Activated CD8-positive, alpha-beta memory T cell treated with anti-CD3 and anti-CD28 coated beads for 4 hours (primary cell): ENCODE data around the gene IFNL3.
"Not testable (repeated sequence)": the region's sequence is repeated elsewhere in the genome, so short reads cannot be mapped to it uniquely, and the experiment has no call there.

ENCODE experiments used
- DNase-seq, 2 donors: peaks; one replicate each; pipeline ENCODE4 v3.0.0-alpha.2; 2020; ENCODE audit warnings: low read depth in 2 of 2

Gene IFNL3

DNA sequence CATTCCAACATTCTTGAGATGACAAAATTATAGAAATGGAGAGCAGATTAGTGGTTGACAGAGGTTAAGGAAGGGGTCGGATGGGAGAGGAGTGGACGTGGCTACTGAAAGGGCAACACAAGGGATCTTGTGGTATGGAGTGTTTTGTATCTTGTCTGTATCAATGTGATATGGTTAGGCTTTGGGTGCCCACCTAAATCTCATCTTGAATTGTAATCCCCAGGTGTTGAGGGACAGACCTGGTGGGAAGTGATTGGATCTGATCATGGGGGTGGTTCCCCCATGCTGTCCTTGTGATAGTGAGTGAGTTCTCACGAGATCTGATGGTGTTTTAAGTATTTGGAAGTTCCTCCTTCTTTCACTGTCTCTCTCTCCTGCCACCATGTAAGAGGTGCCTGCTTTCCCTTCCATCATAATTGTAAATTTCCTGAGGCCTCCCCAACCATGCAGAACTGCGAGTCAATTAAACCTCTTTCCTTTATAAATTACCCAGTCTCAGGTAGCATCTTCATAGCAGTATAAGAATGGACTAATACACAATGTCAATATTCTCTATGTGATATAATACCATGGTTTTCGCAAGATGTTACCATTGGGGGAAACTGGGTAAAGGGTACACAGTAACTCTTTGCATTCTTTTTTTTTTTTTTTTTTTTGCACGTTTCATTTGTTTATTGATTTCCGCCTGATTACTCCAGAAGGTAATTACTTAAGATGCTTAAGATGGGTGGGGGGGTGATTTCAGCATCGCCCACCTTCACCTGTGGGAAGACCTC is 8.8 kb upstream of the IFNL3 start:
- DNase-seq = no peak

DNA sequence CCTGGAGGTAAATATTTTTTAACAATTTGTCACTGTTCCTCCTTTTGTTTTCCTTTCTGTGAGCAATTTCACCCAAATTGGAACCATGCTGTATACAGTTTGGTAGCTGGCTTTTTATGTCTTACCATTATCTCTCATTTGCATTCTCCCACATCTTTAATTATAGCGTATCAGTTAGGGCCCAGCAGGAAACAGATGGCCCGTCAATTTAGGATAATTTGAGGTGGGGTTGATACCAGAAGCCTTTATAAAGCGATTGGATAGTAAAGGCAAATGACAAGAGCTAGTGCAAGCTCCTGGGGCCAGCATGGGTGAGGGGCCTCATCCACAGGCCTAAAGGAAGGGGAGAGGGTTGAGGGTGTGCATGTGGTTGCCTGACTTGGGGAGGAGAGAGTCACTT is 7.7 kb upstream of the IFNL3 start:
- DNase-seq = no peak

DNA sequence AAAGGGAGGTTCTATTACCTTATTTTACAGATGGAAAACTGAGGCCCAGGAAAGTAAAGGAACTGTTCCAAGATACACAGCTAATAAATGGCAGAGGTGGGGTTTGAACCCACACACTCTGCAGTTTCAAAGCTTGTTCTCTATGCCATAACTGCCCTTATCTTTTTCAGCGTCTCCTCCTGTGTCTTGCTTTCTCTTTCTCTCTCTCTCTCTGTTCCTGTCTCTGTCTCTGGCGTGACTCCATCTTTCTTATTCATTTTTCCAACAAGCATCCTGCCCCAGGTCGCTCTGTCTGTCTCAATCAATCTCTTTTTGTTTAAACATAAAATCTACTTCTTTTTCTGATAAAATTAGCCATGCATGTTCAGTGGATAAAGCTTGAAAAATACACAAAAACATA is 7.0 kb upstream of the IFNL3 start:
- no peak for DNase-seq

DNA sequence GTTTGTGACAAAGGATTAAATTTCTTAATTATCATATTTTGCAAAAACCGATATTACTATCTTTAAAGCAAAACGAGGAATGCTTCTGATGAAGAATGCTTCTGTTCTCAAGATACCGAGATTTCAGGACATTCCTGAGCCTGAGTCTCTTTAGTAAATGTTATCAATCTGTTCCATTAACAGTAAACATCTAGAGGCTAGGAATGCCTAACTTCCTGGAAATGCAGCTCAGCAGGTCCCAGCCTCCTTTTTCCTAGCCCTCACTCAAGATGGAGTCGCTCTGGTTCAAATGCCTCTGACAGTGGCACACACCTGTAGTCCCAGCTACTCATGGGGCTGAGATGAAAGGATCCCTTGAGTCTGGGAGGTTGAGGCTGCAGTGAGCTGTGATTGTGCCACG is 6.3 kb upstream of the IFNL3 start:
- DNase-seq = no peak

DNA sequence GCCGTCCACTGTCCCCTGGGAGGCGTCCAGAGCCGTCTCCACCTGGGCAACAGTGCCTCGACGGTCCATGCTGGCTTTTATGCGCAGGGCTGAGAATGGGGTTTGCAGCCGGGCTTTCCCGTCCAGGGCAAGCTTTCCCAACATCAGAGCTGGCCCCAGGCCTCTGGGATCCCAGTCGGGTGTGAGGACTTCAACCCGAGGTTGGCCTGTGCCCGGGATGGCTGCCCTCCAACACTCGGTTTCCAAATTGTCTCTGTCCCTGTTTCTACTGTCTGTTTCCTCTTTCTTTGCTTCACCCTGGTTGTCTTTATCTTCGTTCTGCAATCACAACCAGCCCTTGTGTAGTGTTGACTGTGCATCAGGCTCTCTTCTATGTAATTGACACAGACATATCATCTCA is 4.0 kb upstream of the IFNL3 start, which contains the start of gene IFNL4:
IFNL4 (minus strand) TSS at position 51 of the 400 bp plus-strand sequence.
- DNase-seq = no peak

DNA sequence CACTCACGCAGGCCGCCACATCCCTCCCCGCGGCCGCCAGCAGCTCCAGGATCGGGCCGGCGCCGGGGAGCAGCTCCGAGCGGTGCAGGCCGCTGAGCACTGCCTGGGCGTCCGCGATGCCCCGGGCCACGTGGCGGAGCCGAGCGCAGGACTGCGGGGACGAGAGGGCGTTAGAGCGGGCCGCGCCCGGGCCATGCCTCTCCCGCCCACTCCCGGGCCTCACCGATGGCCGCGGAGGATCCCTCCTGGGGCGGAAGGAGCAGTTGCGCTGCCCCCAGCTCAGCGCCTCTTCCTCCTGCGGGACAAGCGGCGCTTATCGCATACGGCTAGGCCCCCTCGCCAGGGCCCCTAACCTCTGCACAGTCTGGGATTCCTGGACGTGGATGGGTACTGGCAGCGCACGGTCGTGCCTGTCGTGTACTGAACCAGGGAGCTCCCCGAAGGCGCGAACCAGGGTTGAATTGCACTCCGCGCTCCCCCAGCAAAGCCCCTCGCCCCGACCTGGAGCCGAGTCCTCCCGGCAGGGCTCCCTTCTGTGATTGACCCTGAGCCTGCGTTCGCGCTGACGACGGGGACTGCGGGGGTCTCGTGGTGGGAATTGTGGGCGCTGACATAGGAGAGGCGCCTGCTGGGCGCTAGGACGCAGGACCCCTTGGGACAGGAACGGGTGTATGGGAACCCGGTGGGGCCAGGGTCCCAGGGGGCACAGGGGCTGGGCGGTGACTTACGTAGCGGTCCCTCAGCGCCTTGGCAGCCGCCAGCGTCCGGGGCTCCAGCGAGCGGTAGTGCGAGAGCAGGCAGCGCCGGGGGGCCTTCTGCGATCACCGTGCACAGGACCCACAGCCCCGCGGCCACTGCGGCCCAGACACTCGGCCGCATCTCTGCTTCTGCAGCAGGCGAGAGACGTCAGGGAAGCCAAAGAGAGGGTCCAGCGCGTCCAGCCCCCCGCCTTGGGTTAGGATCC is 3.2 kb upstream of the IFNL3 start:
- no peak for DNase-seq

DNA sequence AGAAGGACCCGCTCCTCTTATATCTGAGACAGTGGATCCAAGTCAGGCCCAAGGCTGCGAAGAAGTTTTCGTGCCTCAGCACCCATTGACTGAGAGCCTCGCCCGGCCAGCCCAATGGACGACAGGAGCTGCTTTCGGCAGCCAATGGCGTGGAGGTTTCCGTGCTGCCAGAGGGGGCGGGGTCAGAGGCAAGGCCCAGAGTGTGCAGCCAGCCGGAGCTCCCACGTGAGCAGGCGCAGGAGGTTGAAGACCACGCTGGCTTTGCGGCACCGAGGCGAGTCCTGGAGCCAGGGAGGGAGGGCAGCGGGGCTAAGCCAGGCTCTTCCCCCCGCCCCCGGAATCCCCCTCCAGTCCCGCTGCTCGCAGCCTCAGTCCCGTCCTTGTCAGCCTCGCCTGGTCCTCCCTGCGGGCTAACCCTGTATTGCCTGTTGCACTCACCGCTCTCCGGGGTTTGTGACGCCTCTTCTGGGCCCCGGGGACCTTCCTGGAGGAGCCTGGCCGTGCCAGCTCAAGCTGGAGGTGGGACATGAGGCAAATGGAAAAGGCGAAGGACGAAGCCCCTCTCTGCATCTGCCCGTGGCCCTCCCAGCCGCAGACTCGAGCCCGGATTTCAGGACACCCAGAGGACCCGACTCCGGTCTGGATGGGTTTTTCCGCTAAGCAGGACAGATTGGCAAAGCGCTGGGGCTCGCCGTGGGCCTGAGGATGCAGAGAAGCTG is 2.3 kb upstream of the IFNL3 start:
- no peak for DNase-seq

DNA sequence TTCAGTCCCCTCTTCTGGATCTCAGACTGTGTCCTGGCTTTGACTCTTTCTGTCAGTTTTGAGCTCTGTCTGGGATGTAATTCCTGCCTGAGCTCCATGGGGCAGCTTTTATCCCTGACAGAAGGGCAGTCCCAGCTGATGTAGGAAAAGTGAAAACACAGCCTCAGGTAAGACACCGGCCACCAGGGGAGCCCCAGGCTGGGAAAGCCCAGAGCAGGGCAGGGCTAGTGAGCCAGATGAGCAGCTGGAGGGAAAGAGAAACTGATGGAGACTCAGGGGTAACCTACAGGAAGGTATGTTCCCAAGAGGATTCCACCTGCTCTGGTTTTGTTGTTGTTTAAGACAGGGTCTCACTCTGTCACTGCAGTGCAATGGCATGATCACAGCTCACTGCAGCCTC is 360 bp upstream of the IFNL3 start:
- not testable (repeated sequence) for DNase-seq

DNA sequence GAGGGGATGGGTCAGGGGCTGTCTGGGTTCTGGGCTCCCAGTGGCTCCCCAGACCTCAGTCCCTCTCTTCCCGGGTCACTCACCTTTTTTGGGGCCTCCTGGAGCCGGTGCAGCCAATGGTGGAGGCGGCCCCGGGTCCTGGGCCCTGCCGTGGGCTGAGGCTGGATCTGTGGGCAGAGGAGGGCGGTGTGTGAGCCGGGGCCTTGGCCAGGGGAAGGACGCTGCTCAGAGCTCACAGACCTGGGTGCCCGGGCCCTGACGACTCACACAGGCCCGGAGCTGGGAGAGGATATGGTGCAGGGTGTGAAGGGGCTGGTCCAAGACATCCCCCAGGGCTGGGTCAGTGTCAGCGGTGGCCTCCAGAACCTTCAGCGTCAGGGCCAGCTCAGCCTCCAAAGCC is 1.1 kb downstream of the IFNL3 start:
- DNase-seq = not testable (repeated sequence)

DNA sequence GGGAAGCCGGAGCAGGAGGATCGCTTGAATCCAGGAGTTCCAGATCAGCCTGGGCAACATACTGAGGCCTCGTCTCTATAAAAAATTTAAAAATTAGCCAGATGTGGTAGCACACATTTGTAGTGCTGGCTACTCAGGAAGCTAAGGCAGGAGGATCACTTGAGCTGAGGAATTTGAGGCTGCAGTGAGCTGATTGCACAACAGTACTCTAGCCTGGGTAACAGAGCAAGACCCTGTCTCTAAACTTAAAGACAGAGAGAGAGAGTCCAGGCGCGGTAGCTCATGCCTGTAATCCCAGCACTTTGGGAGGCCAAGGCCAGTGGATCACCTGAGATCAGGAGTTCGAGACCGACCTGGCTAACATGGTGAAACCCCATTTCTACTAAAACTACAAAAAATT is 4.4 kb downstream of the IFNL3 start:
- no peak for DNase-seq

DNA sequence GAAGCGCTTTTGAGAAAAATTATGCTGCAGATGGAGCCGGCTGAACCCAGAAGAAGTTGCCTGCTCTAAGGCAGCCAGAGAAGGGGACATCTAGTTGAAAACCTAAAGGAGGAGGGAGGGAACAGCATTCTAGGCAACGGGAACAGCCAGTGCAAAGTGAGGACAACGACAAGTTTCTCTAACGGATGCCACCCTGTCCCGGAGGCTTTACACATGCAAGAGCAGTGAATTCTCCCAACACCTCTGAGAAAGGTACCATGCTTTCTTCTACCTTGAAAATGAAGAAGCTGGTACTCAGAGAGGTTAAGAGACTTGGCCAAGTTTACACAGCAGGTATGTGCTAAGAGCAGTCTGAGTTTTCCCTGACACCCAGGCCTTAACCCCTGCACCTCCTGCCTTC is 5.9 kb downstream of the IFNL3 start:
- DNase-seq = no peak

DNA sequence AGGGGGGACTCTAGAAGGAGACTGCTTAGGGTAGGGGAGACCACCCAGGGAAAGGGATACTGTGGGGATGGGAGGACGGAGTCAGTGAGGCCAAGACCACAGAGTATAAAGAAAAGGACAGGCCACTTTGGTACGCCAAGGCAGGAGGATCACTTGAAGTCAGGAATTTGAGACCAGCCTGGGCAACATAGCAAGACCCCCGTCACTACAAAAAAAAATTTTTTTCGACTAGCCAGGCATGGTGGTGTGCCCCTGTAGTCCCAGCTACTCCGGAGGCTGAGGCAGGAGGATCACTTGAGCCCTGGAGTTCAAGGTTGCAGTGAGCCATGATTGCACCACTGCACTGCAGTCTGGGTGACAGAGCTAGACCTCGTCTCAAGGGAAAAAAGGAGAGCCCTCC is 6.6 kb downstream of the IFNL3 start:
- DNase-seq = no peak

DNA sequence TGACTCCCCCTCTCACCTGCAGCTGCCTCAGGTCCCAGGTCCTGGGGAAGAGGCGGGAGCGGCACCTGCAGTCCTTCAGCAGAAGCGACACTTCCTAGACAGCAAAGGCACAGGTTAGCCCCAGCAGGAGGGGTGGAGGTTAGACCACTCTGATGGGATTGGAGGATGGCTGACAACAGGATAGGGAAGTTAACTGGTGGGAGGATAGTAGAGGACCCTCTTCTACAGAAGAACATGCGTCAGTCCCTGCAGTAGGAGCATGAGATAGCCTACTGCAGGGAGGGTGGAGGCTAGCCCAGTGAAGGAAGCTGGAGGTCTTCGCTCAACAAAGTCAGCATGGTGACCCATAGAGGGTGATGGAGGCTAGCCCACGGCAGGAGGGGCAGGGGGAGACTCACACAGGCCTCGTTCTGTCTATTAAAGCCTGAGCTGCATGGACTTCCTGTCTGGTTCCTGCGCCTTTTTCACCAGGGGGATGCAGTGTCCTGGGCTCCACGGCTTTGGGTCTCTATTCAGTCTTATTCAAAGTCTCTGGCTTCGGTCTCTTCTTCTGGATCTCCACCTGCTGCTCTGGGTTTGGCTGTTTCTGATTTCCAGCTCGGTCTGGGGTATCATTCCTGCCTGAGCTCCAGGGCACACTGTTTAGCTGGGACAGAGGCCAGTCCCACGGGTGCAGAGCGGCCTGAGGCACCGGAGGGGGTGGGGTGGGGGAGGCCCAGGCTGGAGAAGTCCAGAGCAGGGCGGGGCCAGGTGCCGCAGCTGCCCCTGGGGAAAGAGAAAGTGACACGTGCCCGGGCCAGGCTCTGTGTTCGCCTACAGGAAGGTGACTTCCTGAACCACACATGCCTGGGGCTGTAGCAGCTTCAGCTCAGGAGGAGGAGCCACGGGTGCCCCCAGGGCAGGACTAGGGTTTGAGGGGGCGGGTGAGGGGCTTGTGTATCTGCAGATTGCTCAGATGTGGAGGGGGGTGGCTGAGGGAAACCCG is 7.3 kb downstream of the IFNL3 start:
- peak in 1 of 2 donors; percentile 19 for DNase-seq

DNA sequence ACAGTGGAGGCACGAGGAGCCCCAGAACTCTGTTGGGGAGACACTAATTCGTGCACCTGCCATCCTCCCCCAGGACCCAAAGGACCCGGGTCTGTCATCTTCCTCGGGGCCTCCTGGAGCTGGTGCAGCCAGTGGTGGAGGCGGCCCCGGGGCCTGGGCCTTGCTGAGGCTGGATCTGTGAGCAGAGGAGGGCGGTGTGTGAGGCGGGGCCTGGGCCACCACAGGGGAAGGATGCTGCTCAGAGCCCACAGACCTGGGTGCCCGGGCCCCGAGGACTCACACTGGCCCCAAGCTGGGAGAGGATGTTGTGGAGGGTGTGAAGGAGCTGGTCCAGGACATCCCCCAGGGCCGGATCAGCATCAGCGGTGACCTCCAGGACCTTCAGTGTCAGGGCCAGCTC is 8.3 kb downstream of the IFNL3 start:
- no peak for DNase-seq

DNA sequence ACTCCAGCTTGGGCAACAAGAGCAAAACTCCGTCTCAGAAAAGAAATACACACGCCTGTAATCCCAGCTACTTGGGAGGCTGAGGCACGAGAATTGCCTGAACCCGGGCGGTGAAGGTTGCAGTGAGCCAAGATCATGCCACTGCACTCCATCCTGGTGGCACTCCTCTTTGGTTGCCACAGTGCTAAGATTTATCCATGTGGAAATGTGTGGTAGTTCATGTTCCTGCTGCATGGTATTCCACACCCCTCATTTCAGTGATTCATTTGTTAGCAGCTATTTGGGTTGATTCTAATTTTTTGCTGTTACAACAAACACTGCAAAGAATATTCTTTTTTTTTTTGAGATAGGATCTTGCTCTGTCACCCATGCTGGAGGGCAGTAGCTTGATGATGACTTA is 12.1 kb downstream of the IFNL3 start:
- DNase-seq = no peak

DNA sequence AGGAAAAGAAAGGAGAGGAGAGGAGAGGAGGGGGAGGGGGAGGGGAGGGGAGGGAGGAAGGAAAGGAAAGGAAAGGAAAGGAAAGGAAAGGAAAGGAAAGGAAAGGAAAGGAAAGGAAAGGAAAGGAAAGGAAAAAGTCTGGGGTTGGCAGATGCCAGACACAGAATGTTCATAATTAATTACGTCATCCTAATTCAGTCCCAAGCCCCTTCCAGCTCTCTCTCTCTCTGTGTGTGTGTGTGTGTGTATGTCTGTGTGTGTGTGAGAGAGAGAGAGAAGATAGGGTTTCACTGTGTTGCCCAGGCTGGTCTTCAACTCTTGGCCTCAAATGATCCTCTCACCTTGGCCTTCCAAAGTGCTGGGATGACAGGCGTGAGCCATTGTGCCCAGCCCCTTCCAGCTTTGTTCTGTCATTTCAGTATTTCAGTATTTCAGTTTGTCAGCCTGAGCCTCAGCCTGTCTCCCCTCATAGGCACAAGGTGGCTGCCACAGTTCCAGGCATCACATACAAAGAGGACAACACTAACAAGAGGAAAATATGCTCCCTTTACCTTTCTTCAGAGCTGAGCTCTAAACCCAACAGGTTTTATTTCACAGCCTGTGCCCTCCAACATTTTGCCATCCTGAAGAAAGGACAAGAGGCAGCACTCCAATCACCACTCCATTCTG is 14.6 kb downstream of the IFNL3 start:
- no peak for DNase-seq

DNA sequence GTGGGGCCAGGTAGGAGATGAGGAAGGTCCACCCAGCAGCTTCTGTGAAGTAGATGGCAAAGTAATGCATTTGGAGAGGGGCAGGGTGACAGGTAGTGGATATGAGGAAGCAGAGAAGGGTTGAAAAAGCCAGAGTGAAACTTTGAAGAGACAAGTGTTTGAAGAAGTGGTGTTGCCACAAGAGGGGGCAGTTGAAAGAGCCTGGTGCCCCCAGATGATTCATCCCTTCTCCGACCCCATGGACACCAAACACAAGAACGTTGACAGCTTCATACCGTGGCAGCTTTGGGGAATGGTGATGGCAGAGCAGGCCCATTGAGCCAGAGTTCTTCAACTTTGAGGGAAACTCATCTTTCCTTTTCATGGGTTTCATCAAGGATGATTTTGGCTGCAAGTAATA is 19.9 kb downstream of the IFNL3 start:
- DNase-seq = no peak

DNA sequence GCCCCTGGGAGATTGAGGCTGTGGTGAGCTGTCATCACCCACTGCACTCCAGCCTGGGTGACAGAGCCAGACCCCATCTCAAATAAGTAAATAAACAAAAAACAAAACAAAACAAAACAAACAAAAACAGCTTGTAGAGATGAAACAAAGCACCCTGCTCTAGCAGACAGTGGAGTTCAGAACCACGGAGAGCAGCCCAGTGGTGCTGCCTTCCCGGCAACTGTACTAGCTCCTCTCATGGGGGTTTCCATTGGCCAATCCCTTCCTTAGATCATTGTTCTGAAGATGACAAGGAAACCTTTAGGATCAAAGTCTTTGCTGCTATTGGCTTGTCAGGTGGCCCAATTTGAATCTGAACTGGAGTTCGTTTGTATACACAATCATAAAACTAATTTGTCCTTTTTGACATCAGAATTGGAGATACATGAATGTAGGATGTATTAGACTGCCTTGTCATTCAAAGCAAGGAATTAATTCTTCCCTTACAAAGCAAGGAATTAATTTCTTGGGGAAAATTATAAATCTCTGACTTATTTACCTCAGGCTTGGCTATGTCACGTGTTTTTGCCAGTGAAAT is 21.0 kb downstream of the IFNL3 start:
- DNase-seq = no peak

DNA sequence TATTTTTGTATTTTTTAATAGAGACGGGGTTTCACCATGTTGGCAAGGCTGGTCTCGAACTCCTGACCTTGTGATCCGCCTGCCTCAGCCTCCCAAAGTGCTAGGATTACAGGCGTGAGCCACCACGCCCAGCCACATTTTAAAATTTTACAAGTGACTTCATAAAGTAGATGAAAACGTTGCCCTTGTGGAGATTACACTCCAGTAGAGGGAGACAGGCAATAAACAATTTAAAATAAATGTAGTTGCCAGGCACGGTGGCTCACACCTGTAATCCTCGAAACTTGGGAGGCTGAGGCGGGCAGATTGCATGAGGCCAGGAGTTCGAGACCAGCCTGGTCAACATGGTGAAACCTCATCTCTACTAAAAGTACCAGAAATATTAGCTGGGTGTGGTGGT is 25.7 kb downstream of the IFNL3 start:
- DNase-seq = not testable (repeated sequence)
